Measurements from ENCODE around the gene FADS3. TPM values are rescaled to one million over a fixed set of nuclear protein-coding genes. Genes with fewer than 3 reads are reported as not detected.

The FADS3 gene
- polyA plus RNA-seq, 12 donors = 26.5 to 44.4 (median 37.7) TPM; not detected in 1

DNA sequence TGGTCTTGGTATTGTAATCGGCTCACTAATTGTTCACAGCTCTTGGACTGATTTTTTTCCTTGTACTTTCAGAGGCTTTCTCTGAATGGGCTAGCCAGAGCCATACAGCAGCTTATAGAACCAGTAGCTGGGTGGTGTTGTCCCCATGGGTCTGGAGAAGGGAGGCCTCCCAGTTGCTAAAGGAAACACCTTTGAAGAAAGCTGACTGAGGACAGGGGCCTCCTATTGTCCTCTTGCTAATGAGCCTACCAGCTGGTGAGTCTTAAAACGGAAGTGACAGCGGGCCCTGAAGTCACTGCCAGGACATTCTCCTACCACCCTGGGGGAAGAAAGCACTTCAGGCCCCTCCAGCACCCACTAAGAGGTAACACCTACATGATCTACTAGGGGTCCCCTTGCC is 9.9 kb downstream of the FADS3 start:
- no peak for DNase-seq

DNA sequence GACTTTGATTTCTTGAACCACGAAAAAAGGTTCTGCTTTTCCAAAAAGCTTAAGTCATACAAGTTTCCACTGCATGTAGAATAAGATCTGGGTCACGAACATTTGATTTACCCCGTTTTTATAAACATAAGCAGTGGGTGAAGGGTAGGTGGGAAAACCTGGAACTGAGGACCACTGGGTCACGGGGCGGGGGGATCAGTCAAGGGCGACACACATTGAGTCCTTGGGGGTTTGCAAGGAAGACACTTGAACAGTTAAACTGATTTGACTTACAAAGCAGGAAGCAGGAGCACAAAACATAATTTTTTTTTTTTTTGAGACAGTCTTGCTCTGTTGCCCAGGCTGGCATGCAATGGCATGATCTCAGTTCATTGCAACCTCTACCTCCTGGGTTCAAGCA is 10.9 kb downstream of the FADS3 start:
- DNase-seq = no peak

DNA sequence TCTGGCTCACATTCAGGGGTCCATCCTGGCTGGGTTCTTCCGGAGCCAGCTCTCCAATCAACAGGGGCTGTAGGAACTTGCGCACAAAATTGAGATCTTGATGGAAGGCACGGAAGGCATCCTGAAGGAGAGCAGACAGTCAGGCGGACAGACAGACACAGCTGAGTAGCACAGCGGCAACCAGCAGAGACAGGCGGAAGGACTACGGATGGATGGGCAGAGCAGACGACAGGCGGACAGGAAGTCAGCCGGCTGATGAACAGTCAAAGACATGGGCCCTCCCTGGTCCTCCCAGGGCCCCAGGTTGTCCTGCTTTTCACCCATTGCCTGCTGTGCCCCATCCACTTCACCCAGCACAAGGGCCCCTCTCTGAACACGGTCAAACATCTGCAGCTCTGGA is 11.3 kb downstream of the FADS3 start:
- no peak for DNase-seq

DNA sequence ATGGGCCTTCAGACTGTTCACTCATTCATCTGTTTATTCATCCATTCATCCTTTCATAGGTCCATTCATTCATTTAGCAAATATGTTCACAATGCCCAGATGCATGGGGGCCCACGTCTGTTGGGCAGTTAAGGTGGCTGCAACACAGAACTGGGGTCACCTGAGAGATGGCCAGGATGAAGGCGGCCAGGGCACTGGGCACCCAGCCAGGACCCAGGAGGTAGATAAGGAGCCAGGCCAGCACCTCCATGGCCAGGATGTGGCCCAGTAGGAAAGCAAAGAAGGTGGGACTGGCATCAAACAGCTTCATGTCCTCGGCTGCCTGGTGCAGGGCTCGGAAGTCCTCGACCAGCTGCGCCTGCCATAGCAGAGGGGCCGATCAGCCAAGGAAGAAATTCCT is 12.2 kb downstream of the FADS3 start:
- no peak for DNase-seq

DNA sequence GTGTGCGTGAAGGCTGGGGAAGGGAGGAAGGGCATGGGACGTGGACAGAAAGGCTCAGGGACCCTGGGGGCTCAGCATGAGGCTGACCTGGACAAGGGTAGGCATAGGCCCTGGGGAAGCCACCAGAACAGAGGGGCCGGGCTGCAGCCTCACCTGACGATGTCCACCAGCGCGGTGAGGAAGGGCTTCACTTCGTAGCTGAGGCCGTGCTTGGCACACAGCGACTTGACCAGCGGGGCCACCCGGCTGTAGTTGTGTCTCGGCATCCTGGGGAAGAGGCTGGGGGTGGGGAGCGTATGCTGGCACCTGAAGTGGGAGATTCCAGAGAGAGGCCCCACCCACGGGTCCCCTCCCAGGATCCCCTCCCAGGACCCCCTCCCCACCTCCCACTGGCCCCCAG is 15.6 kb downstream of the FADS3 start:
- DNase-seq = no peak

DNA sequence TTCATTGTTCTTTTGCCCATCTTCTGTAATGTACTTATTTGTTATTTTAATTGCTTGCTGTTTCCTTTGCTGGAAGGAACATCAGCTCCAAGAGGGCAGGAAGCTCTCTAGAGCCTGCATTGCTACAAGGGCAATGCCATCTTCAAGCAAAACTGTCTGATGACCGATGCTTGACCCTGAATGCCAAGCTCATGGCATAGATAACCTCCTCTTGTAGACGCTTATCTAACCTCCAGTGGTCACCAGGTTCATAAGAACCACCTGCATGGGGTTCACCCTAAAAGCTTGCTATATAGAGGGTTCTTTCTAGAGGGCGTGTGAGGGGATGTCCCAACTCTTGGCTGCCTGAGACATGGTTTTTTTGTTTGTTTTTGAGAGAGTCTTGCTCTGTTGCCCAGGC is 16.5 kb downstream of the FADS3 start:
- no peak for DNase-seq

DNA sequence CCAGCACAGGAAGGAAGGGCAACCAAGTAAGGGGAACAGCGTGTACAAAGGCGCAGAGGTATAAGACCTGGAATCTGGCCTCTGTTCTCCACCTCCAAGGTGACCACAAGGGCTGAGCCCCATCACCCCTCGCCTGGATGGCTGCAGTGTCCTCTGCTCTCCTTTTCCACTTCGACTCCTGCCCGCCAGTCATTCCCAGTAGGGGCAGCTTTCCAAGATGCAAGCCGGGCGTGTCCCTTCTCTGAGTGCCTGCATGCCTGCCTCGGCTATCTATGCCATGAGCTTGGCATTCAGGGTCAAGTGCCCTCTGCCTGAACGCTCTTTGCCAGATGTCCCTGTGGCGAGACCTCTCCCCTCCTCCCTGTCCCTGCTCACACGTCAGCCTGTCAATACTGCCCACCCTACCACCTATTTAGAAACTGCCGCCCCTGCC is 17.0 kb downstream of the FADS3 start:
- DNase-seq = no peak

DNA sequence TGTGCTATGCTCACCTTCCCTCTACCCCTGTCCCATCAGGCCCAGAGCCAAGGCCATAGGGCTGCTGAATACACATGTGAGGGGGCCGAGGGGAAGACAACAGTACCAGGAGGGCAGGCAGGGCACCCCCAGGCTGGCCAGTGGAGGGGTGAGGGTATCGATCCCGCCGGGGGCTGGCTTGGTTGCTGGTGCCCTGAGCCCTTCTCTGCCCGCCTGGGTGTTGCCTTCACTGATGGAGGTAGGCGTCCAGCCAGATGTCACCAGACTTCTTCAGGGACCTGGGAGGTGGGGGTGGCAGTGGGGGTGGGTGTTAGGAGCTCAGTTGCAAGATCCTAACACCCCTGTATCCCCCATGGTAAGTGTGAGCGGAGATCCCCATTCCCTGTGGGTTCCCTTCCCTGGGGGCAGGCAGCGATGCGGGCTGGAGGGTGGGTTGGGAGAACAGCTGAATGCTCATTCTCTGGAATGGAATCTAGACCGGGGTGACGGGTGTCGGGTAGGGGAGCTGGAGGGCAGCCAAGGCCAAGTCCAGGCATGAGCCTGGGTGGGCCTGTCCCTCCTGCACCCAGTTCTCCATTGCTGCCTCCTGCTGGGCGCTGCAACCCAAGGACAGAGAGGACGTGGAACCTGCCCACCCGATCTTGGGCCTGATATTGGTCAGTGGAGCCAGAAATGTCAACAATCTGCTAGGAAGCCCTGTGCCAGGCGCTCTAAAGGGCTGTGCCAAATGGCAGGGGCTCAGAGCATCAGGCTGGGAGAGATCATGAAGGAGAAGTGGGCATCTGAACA is 17.6 kb downstream of the FADS3 start:
- no peak for DNase-seq

DNA sequence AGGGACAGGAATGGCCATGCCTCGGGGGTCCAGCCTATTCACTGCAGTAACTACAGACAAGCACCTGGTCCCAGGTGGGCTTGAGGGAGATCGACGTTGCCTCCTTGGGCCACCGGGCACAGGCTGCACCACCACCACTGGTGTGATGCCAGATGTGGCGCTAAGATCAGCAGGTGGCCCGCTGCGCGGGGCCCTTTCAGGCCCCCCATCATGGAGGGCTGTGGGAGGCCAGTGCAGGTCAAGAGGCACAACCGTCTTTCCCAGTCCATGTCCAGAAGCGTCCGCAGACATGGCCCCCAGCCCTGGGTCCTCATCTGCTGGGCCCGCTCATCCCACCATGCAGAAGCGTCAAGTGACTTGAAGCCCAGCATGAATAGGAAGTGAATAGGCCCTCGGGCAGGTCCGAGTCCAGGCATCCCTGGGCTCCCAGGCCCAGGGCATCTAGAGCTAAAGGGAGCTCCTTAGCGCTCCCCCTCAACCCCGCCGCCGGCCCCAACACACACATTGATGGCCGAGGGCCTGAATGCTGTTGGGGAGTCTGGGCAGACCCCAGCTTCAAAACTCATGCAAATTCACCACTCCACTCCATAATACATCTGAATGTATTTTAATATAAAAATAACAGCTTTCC is 18.3 kb downstream of the FADS3 start:
- DNase-seq = no peak

DNA sequence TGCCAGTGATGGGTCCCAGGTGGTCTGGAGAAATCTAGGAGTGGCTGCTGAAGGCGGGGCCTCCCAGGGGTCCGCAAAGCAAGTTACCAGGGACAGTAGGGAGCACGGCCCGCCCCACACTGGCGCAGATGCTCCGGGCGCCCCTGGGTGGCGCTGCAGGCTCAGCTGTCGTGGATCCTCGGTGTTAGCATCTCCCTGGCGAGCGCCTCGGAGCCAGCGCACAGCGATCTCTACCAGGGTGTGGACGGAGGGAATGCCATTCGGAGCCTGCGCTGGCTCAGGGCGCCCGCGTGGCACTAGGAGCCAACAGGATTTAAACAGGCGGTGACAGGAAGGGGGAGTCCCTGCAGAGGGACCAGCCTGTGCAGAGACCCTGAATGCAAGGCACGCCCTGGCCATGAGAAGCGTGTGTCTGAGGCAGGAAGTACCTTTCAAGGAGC is 20.2 kb downstream of the FADS3 start:
- DNase-seq = peak; percentile 80

DNA sequence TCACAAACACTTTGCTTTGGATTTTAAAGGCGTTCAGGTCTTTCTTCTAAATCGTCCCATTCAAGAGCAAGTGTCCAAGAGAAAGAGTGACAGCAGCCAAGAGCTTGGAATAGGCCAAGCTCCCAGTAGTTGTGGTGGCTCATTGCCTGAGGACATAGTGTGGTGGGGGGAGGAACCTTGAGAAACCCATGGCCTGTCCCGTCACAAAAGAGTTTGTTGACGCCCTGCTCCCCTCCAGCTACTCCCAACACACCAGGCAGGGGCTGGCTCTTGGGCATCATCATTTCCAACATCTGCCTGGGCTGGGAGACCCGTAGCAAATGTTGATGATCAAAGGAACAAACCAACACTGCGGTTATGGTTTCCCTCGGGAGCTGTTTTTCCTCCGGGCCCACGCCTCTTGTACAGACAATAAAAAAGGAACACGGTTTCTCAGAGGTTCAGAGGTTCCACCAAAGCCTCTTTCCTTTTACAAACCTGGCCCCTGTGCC is 20.8 kb downstream of the FADS3 start:
- DNase-seq = peak; percentile 43

DNA sequence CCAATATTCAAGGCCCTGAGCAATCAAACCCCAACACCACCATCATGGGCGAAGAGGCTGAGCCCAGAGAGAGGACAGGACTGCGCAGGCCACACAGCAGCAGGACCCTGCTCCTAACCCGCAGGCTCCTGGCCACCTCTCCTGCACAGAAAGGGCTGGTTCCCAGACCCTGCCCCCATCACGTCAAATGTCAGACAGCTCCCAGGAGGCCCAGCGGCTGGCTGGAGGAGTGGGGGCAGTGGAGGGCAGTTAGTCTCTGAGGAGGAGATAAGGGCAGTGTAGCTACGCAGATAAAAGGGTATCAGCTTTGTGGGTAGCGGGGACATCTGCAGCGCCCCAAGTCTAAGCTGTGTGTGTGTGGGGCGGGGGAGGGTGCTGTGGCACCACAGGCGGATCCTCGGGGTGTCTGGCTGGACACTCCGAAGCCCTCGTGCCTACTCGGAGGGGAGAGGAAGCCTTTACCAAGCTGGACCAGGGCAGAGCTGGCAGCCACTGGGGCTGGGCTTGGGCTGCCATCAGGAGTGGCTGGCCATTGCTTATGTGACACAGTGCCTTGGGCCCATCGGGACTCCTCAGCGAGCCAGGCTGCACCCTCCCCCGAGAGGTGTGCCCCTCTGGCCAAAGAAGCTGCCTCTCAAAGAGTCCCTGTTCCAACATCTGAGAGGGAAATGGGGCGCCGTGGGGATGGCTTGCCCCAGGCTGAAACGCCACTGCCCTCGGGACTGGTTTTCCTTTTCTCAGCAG is 21.5 kb downstream of the FADS3 start:
- no peak for DNase-seq

DNA sequence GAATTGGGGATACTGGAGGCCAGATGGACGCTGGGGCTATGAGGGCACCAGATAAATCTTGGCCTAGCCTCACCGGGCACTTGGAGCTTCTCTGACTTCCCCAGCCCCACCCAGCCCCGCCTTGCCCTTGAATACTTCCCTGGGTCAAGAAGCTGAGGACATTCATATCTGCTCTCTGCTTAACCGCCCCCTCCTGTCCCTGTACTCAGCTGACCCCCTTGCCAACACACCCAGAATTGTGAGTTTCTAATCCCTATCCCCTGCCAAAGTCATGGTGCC is 22.0 kb downstream of the FADS3 start:
- no peak for DNase-seq

DNA sequence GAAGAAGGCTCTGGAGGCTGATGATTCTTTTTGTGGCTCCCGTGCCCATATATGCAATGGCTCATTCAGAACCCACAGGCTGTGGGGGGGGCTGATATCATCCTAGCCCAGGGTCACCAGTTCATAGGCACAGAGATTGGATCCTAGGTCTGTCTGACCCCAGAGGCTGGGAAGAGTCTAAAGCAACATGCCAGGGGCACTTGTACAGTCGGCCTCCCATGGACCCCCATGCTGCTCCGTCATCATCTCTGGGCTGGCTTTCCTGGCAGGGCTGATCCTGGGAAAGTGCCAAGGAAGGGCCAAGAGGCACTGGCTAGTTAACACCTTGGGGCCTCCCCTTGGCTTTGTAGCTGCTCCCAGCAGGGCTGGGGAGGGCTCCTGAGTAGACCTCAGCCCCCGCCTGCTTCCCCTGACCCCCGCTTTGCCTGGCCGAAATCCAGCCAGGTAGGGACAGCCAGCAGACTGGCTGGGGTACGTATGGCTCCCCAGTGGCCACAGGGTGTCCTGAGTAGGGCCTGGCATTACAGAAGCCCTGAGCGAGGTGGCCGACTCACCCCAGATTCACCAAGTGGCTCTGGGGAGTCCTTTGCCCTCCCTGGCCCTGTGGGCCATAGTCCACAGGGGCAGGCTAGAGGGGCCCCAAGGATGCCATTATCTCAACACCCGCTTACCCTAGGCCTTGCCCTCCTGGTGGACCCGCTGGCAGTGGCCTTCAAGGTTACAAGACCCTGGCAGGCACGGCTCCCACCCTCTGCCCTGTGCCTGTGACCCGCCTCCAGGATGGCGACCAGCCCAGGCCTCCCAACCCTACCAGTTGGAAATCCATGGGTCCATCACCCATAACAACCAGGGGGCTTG is 22.5 kb downstream of the FADS3 start:
- DNase-seq = no peak

DNA sequence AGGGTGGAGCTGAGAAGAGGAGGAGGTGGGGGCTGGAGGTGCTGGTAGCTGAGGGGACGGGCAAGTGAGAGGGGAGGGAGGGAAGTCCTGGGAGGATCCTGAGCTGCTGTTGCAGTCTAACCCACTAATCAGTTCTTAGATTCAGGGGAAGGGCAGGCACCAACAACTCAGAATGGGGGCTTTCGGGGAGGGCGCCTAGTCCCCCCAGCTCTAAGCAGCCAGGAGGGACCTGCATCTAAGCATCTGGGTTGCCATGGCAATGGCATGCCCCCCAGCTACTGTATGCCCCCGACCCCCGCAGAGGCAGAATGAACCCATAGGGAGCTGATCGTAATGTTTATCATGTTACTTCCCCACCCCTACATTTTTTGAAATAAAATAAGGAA is 24.4 kb downstream of the FADS3 start:
- no peak for DNase-seq

DNA sequence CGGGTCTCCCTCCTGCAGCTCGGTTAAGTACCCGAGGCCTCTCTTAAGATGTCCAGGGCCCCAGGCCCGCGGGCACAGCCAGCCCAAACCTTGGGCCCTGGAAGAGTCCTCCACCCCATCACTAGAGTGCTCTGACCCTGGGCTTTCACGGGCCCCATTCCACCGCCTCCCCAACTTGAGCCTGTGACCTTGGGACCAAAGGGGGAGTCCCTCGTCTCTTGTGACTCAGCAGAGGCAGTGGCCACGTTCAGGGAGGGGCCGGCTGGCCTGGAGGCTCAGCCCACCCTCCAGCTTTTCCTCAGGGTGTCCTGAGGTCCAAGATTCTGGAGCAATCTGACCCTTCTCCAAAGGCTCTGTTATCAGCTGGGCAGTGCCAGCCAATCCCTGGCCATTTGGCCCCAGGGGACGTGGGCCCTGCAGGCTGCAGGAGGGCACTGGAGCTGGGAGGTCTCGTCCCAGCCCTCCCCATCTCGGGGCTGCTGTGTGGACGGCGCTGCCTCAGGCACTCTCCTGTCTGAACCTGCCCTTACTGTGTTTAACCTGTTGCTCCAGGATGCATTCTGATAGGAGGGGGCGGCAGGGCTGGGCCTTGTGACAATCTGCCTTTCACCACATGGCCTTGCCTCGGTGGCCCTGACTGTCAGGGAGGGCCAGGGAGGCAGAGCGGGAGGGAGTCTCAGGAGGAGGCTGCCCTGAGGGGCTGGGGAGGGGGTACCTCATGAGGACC is 25.0 kb downstream of the FADS3 start:
- no peak for DNase-seq

DNA sequence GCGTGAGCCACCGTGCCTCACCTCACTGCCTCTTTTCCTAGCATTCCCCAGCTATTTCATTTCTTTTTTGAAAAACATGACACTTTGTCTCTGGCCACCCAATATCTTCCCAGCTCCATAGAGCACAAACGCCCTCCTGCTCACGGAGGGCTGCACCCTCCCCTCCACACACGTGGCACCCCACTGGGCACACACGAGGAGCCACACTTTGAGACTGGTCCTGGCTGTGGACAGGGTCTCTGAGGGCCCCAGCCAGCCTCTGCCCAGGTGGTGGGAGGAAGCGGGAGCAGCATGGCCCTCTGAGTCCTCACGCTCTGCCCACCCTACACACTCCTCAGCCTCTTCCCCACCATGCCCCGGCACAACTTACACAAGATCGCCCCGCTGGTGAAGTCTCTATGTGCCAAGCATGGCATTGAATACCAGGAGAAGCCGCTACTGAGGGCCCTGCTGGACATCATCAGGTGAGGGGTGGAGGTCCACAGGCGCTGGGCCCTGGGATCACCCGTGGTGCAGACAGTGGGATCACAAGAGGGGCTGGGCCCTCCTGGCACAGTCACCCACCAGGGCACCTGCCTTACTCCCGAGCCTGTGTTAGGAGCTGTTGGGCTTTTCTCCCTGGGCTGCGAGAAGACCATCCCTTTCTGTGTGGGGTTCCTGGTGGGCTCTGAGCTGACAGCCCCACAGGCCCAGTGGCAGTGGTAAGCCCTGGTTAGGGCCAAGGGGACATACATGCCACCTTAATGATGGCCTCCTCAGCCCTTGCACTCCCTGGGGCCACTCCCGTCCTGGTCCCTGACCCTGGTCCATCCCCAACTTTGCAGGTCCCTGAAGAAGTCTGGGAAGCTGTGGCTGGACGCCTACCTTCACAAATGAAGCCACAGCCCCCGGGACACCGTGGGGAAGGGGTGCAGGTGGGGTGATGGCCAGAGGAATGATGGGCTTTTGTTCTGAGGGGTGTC is 26.2 kb downstream of the FADS3 start:
- no peak for DNase-seq

DNA sequence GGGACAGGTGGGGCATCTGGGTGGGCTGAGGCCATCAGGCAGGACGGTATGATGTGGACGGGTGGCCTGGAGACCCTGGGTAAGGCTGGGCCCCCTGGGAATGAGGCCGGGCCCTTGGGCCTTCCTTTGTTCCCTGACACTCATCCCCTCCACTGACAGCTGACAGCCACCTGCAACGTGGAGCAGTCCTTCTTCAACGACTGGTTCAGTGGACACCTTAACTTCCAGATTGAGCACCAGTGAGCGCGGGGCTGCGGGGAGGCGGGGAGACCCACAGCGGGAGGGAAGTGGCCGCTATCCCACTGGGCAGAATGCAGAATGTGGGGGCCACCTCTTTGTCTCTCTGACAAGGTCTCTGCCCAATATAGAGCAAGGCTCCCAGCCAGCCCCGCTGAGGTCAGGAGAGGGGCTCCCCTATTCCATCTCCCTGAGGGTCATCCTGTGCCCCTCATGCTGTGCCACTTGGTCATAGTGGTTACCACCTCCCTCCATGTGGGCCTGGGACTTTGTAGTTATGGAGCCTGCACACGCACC is 27.7 kb downstream of the FADS3 start:
- DNase-seq = no peak

DNA sequence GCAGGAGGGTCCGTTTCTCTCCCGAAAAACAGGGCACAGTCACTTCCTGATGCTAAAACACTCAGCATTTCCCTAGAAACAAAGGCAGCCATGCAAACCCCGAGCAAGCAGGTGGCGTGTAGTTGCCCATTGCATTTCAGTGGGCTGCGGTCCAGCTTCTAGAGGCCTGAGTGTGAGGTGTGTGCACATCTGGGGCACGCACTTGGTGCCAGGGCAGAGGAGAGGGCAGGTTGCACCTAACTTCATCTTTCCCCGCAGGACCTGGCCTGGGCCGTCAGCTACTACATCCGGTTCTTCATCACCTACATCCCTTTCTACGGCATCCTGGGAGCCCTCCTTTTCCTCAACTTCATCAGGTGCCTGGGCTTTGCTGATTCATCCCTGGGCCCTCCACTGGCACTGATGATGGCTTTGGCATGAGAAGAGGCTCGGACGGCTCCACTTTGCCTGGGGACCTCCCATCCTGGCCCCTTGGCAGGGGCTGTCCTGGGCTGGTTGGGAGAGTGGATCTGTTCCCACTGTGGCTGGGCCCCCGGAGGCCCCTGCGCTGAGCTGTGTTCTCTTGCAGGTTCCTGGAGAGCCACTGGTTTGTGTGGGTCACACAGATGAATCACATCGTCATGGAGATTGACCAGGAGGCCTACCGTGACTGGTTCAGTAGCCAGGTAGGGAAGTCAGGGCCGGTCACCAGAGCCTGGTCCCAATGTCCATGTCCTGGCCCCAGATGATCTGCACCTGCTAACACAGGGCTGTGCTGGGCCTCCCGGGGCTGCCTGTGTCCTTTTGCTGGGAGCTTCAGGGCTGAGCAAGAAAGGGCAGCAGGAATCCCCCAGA is 28.4 kb downstream of the FADS3 start:
- DNase-seq = no peak
